HL-60 (cell line): Measurements from ENCODE around the gene IL20RA.
"Not testable (repeated sequence)": the region's sequence is repeated elsewhere in the genome, so short reads cannot be mapped to it uniquely, and the experiment has no call there.

Experiments used
- DNase-seq, 2 experiments: peaks; one replicate each; pipeline ENCODE4 v3.0.0-alpha.2; 2010 to 2020; ENCODE audit warnings: low read depth in 1 of 2, low spot score in 1 of 2
- H3K27ac ChIP-seq: fragments of 250-450 bp; sonication (Bioruptor Pico); replicated peaks from 2 replicates; pipeline ENCODE4 v1.5.1; 2020; ENCODE audit warnings: mild to moderate bottlenecking, moderate library complexity
- H3K27me3 ChIP-seq: fragments of 250-450 bp; sonication (Bioruptor Pico); 2 replicates; pipeline ENCODE4 v1.5.1; 2021; ENCODE audit warnings: mild to moderate bottlenecking, moderate library complexity; ENCODE audit not compliant: insufficient read depth, poor library complexity, severe bottlenecking
- H3K4me3 ChIP-seq: replicated peaks from 2 replicates; pipeline ENCODE4 v1.5.1; 2011; ENCODE audit warnings: mild to moderate bottlenecking, control low read depth, low read length; ENCODE audit not compliant: insufficient read depth
- CTCF ChIP-seq: IDR thresholded peaks from one replicate; pipeline ENCODE4 v1.5.1; 2011; ENCODE audit warnings: low read length, control low read depth, inconsistent platforms; ENCODE audit not compliant: insufficient read depth
- GABPA ChIP-seq: IDR thresholded peaks from 2 replicates; pipeline ENCODE4 v1.6.1; 2012; ENCODE audit warnings: low read depth
- POLR2AphosphoS5 ChIP-seq: IDR thresholded peaks from 2 replicates; pipeline ENCODE4 v1.6.1; 2012; ENCODE audit warnings: low read depth
- REST ChIP-seq: IDR thresholded peaks from 2 replicates; pipeline ENCODE4 v1.6.1; 2012; ENCODE audit warnings: low read depth; ENCODE audit not compliant: insufficient replicate concordance
- SPI1 ChIP-seq: IDR thresholded peaks from 2 replicates; pipeline ENCODE4 v1.6.1; 2012; ENCODE audit warnings: low read depth, mild to moderate bottlenecking, borderline replicate concordance

IL20RA gene

GRCh38 chr6:137080711-137081110 is 35.9 kb upstream of the IL20RA start:
- peaks cover 2% of the 10 kb centered on the region for H3K27me3 ChIP-seq
- H3K27ac ChIP-seq = no peak overlapping the region
- H3K4me3 ChIP-seq = no peak overlapping the region
- TF ChIP-seq SPI1 (no peak), REST (no peak), GABPA (no peak), CTCF (no peak), POLR2AphosphoS5 (no peak)
- DNase-seq = no peak

- peak; percentile 43 to 86 for DNase-seq
- Histone ChIP-seq H3K27me3 (no peaks in the 10 kb centered on the region), H3K4me3 (no peak overlapping the region), H3K27ac (no peak overlapping the region)
- TF ChIP-seq SPI1 = peak; percentile 69; the same call in 1 of the 2 replicates
- no peak for TF ChIP-seq GABPA
- peak; percentile 91 for TF ChIP-seq CTCF
- no peak for TF ChIP-seq REST
- TF ChIP-seq POLR2AphosphoS5 = no peak
Measured at GRCh38 chr6:137076277-137077068, 31.7 kb upstream of the IL20RA start.

GRCh38 chr6:137075790-137076189 is 31.0 kb upstream of the IL20RA start:
- not testable (repeated sequence) for H3K27ac ChIP-seq, H3K27me3 ChIP-seq, DNase-seq, H3K4me3 ChIP-seq

GRCh38 chr6:137070303-137070702 is 25.5 kb upstream of the IL20RA start:
- Histone ChIP-seq H3K4me3 (no peak overlapping the region), H3K27ac (no peak overlapping the region), H3K27me3 (peaks cover 11% of the 10 kb centered on the region)
- TF ChIP-seq CTCF = no peak
- TF ChIP-seq POLR2AphosphoS5 = no peak
- TF ChIP-seq GABPA = no peak
- DNase-seq = no peak
